GM19324 (cell line): ENCODE data around the gene ADAMTS17.

Experiments
- ATAC-seq: cut with Tn5 transposase; IDR thresholded peaks from one replicate; pipeline ENCODE4 v1.9.1; 2021; ENCODE audit warnings: mild to moderate bottlenecking, moderate library complexity; ENCODE audit not compliant: unreplicated experiment, low FRiP score

ADAMTS17 gene

GRCh38 chr15:100252779-100253417 is 88.9 kb downstream of the ADAMTS17 start:
- no peak for ATAC-seq

- no peak for ATAC-seq
Measured at GRCh38 chr15:100252359-100252758, 89.4 kb downstream of the ADAMTS17 start.

GRCh38 chr15:100250176-100250800 is 91.5 kb downstream of the ADAMTS17 start:
- no peak for ATAC-seq

GRCh38 chr15:100249096-100249815 is 92.5 kb downstream of the ADAMTS17 start:
- ATAC-seq, result no peak

GRCh38 chr15:100248236-100248635 is 93.5 kb downstream of the ADAMTS17 start:
- ATAC-seq, result no peak

GRCh38 chr15:100247228-100248225 is 94.2 kb downstream of the ADAMTS17 start:
- no peak for ATAC-seq

GRCh38 chr15:100245855-100246254 is 95.9 kb downstream of the ADAMTS17 start:
- no peak for ATAC-seq

GRCh38 chr15:100245487-100245820 is 96.3 kb downstream of the ADAMTS17 start:
- ATAC-seq, result no peak

- no peak for ATAC-seq
Measured at GRCh38 chr15:100244796-100245486, 96.8 kb downstream of the ADAMTS17 start.

GRCh38 chr15:100242989-100243388 is 98.8 kb downstream of the ADAMTS17 start:
- no peak for ATAC-seq

GRCh38 chr15:100241572-100242482 is 99.9 kb downstream of the ADAMTS17 start:
- ATAC-seq, result no peak

- no peak for ATAC-seq
Measured at GRCh38 chr15:100236981-100237720, 104.6 kb downstream of the ADAMTS17 start.

- no peak for ATAC-seq
Measured at GRCh38 chr15:100235030-100235617, 106.7 kb downstream of the ADAMTS17 start.

GRCh38 chr15:100234158-100235029 is 107.4 kb downstream of the ADAMTS17 start:
- ATAC-seq, result no peak

- no peak for ATAC-seq
Measured at GRCh38 chr15:100230784-100231183, 111.0 kb downstream of the ADAMTS17 start.

- no peak for ATAC-seq
Measured at GRCh38 chr15:100229181-100230163, 112.3 kb downstream of the ADAMTS17 start.
